ENCODE results near the gene EIPR1.
A peak's percentile ranks its signal among the peaks of the same experiment; 100 is the strongest.

EIPR1 gene

GRCh38 chr2:3162442-3163077, 215.1 kb downstream of the EIPR1 start:
- ATAC-seq (replicated peaks) (no peak), DNase-seq (no peak)
- peaks cover 15 to 19% of the 10 kb centered on the region in 2 donors for H3K9me3 Mint-ChIP-seq
- H3K4me1 Mint-ChIP-seq = no peaks in the 10 kb centered on the region
- no peak overlapping the region for H3K4me3 Mint-ChIP-seq
- peaks cover 60 to 91% of the 10 kb centered on the region in 2 donors for H3K36me3 Mint-ChIP-seq
- H3K27ac Mint-ChIP-seq = no peak overlapping the region
- H3K27me3 Mint-ChIP-seq = no peaks in the 10 kb centered on the region

- Mint-ChIP-seq H3K4me1 (peaks cover 0 to 6% of the 10 kb centered on the region in 2 donors), H3K9me3 (peaks cover 13 to 19% of the 10 kb centered on the region in 2 donors), H3K4me3 (no peak overlapping the region), H3K36me3 (peaks cover 57 to 86% of the 10 kb centered on the region in 2 donors), H3K27me3 (no peaks in the 10 kb centered on the region), H3K27ac (peak overlapping the region; percentile 25)
- ATAC-seq (replicated peaks) = no peak
- no peak for DNase-seq
These were observed 216.8 kb downstream of the EIPR1 start for GRCh38 chr2:3160751-3161330.

GRCh38 chr2:3159782-3160545, 217.7 kb downstream of the EIPR1 start:
- Mint-ChIP-seq H3K36me3 (peaks cover 54 to 87% of the 10 kb centered on the region in 2 donors), H3K4me3 (no peak overlapping the region), H3K27ac (no peak overlapping the region), H3K27me3 (no peaks in the 10 kb centered on the region), H3K4me1 (peaks cover 5 to 11% of the 10 kb centered on the region in 2 donors), H3K9me3 (peaks cover 11 to 15% of the 10 kb centered on the region in 2 donors)
- DNase-seq = no peak
- ATAC-seq (replicated peaks) = no peak

GRCh38 chr2:3154700-3155099, 222.9 kb downstream of the EIPR1 start:
- Mint-ChIP-seq H3K9me3 (peaks cover 0 to 20% of the 10 kb centered on the region in 2 donors), H3K4me1 (peaks cover 42% of the 10 kb centered on the region in 2 donors), H3K27me3 (no peaks in the 10 kb centered on the region), H3K27ac (no peak overlapping the region), H3K36me3 (peaks cover 52 to 79% of the 10 kb centered on the region in 2 donors), H3K4me3 (no peak overlapping the region)
- ATAC-seq (replicated peaks) = no peak
- no peak for DNase-seq

- peaks cover 50 to 73% of the 10 kb centered on the region in 2 donors for H3K36me3 Mint-ChIP-seq
- H3K27me3 Mint-ChIP-seq = no peaks in the 10 kb centered on the region
- peaks cover 42 to 45% of the 10 kb centered on the region in 2 donors for H3K4me1 Mint-ChIP-seq
- DNase-seq (no peak), ATAC-seq (replicated peaks) (no peak)
- H3K27ac Mint-ChIP-seq = no peak overlapping the region
- peaks cover 0 to 20% of the 10 kb centered on the region in 2 donors for H3K9me3 Mint-ChIP-seq
- H3K4me3 Mint-ChIP-seq = no peak overlapping the region
These were observed 223.5 kb downstream of the EIPR1 start for GRCh38 chr2:3154146-3154545.

- no peaks in the 10 kb centered on the region for H3K27me3 Mint-ChIP-seq
- DNase-seq = peak; percentile 69
These were observed 226.3 kb downstream of the EIPR1 start for GRCh38 chr2:3151153-3151918.

GRCh38 chr2:3149441-3150217, 228.0 kb downstream of the EIPR1 start:
- Mint-ChIP-seq H3K27me3 (no peaks in the 10 kb centered on the region), H3K4me3 (no peak overlapping the region), H3K36me3 (peaks cover 31 to 57% of the 10 kb centered on the region in 2 donors), H3K4me1 (peaks cover 50 to 53% of the 10 kb centered on the region in 2 donors), H3K27ac (no peak overlapping the region), H3K9me3 (peaks cover 0 to 20% of the 10 kb centered on the region in 2 donors)
- no peak for ATAC-seq (replicated peaks)
- no peak for DNase-seq

More at GRCh38 chr2:3151153-3151918, 226.3 kb downstream of the EIPR1 start:
- Mint-ChIP-seq H3K27ac (peak overlapping the region; percentile 93), H3K9me3 (peaks cover 0 to 20% of the 10 kb centered on the region in 2 donors), H3K4me3 (peak overlapping the region; percentile 17 to 43), H3K36me3 (peaks cover 37 to 68% of the 10 kb centered on the region in 2 donors), H3K4me1 (peaks cover 53 to 58% of the 10 kb centered on the region in 2 donors)
- peak; percentile 48 to 68 for ATAC-seq (replicated peaks)

GRCh38 chr2:3148716-3149115, 228.9 kb downstream of the EIPR1 start:
- Mint-ChIP-seq H3K27ac (peak overlapping the region; percentile 86), H3K36me3 (peaks cover 31 to 50% of the 10 kb centered on the region in 2 donors), H3K27me3 (no peaks in the 10 kb centered on the region), H3K9me3 (peaks cover 0 to 20% of the 10 kb centered on the region in 2 donors), H3K4me1 (peaks cover 48 to 52% of the 10 kb centered on the region in 2 donors), H3K4me3 (no peak overlapping the region)
- ATAC-seq (replicated peaks) = peak; percentile 30 to 36
- DNase-seq = no peak

GRCh38 chr2:3147651-3148530, 229.7 kb downstream of the EIPR1 start:
- ATAC-seq (replicated peaks) (no peak), DNase-seq (no peak)
- peaks cover 52 to 57% of the 10 kb centered on the region in 2 donors for H3K4me1 Mint-ChIP-seq
- H3K27ac Mint-ChIP-seq = peak overlapping the region; percentile 86
- H3K9me3 Mint-ChIP-seq = peaks cover 0 to 20% of the 10 kb centered on the region in 2 donors
- H3K4me3 Mint-ChIP-seq = no peak overlapping the region
- H3K27me3 Mint-ChIP-seq = no peaks in the 10 kb centered on the region
- peaks cover 30 to 49% of the 10 kb centered on the region in 2 donors for H3K36me3 Mint-ChIP-seq

GRCh38 chr2:3146772-3147650, 230.6 kb downstream of the EIPR1 start:
- H3K27ac Mint-ChIP-seq = no peak overlapping the region
- no peaks in the 10 kb centered on the region for H3K27me3 Mint-ChIP-seq
- H3K4me1 Mint-ChIP-seq = peaks cover 43 to 53% of the 10 kb centered on the region in 2 donors
- DNase-seq (no peak), ATAC-seq (replicated peaks) (no peak)
- no peak overlapping the region for H3K4me3 Mint-ChIP-seq
- H3K9me3 Mint-ChIP-seq = peaks cover 0 to 12% of the 10 kb centered on the region in 2 donors
- peaks cover 22 to 40% of the 10 kb centered on the region in 2 donors for H3K36me3 Mint-ChIP-seq

- DNase-seq = no peak
- Mint-ChIP-seq H3K36me3 (peaks cover 14 to 31% of the 10 kb centered on the region in 2 donors), H3K27me3 (no peaks in the 10 kb centered on the region), H3K27ac (peak overlapping the region; percentile 56), H3K4me3 (no peak overlapping the region), H3K9me3 (peaks cover 0 to 4% of the 10 kb centered on the region in 2 donors), H3K4me1 (peaks cover 35 to 45% of the 10 kb centered on the region in 2 donors)
- ATAC-seq (replicated peaks) = no peak
These were observed 231.4 kb downstream of the EIPR1 start for GRCh38 chr2:3146175-3146574.

- ATAC-seq (replicated peaks) = no peak
- Mint-ChIP-seq H3K27me3 (no peaks in the 10 kb centered on the region), H3K9me3 (no peaks in the 10 kb centered on the region), H3K36me3 (peaks cover 9 to 25% of the 10 kb centered on the region in 2 donors), H3K27ac (no peak overlapping the region), H3K4me1 (peaks cover 29 to 39% of the 10 kb centered on the region in 2 donors), H3K4me3 (no peak overlapping the region)
- no peak for DNase-seq
These were observed 232.1 kb downstream of the EIPR1 start for GRCh38 chr2:3145471-3146021.

Measured in stimulated activated naive B cell treated with anti-CD40 and anti-IgM and Interleukin-4, amounts not matched to agents 10 μg/mL and 1 μg/mL and 100 μg/mL, for 72 hours (primary cell).